ENCODE results near the gene ZFP90.

- TF ChIP-seq CTCF (conservative IDR thresholded peaks at IDR 0.05 in 1 of 2, IDR thresholded peaks at IDR 0.05 in 1 of 2; ENCODE audit: extremely low read depth in 1 of 2, insufficient read depth in 1 of 2, low read depth in 1 of 2, low read length in 2 of 2), result no peak
- no peak for TF ChIP-seq EZH2 (IDR thresholded peaks at IDR 0.05; ENCODE audit: borderline replicate concordance, low read length)
Observed at GRCh38 chr16:68510775-68511174, 28.3 kb upstream of the ZFP90 start.
